IMR-90 (cell line): ENCODE measurements around the gene IRS2. TPM values are rescaled to one million over a fixed set of nuclear protein-coding genes. Genes with fewer than 3 reads are reported as not detected.

Source experiments
- ATAC-seq: fragments of 200-7000 bp; cut with Tn5 transposase; 2 replicates; pipeline ENCODE4 v1.9.1; 2020; ENCODE audit warnings: low read depth, mild to moderate bottlenecking, moderate library complexity
- BruUV-seq: library from RNA; stranded (reverse); fragments of 400-500 nt; replicated peaks from 2 replicates; lab custom pipeline; 2021; lab: Mats Ljungman, UMichigan
- CTCF ChIA-PET: fragments of 300-600 bp; formaldehyde crosslinking; extraction: SDS; loops from one replicate; lab custom pipeline; 2021; ENCODE audit warnings: antibody characterized with exemption; lab: Yijun Ruan, JAX
- POLR2A ChIA-PET: fragments of 300-600 bp; sonication (Branson Sonifier 250); formaldehyde crosslinking; loops from one replicate; lab custom pipeline; 2022; ENCODE audit warnings: antibody characterized with exemption; ENCODE audit not compliant: unreplicated experiment; lab: Charles Lee
- DNase-seq: peaks from one replicate; pipeline ENCODE4 v3.0.0; 2013
- H2AFZ ChIP-seq: replicated peaks from 2 replicates; pipeline ENCODE3; 2013; ENCODE audit warnings: low read length, mild to moderate bottlenecking; ENCODE audit not compliant: poor library complexity
- H2AK5ac ChIP-seq: 2 replicates; pipeline ENCODE4 v1.6.1; 2013; ENCODE audit warnings: low read depth, low read length, inconsistent platforms
- H2AK9ac ChIP-seq: replicated peaks from 2 replicates; pipeline ENCODE3; 2013; ENCODE audit warnings: mild to moderate bottlenecking, low read depth, low read length, moderate library complexity; ENCODE audit not compliant: poor library complexity
- H2BK120ac ChIP-seq: 2 replicates; pipeline ENCODE4 v1.6.1; 2013; ENCODE audit warnings: low read depth, low read length, inconsistent platforms
- H2BK15ac ChIP-seq: 3 replicates; pipeline ENCODE4 v1.6.1; 2013; ENCODE audit warnings: low read depth, low read length, inconsistent platforms
- H2BK20ac ChIP-seq: 2 replicates; pipeline ENCODE4 v1.6.1; 2013; ENCODE audit warnings: low read depth, mild to moderate bottlenecking, inconsistent platforms, low read length, moderate library complexity
- H2BK5ac ChIP-seq: 2 replicates; pipeline ENCODE4 v1.6.1; 2013; ENCODE audit warnings: mild to moderate bottlenecking, low read depth, low read length, inconsistent platforms; ENCODE audit not compliant: poor library complexity, severe bottlenecking
- H3K14ac ChIP-seq: replicated peaks from 2 replicates; pipeline ENCODE4 v1.6.1; 2013; ENCODE audit warnings: low read depth, low read length, inconsistent platforms
- H3K18ac ChIP-seq: 2 replicates; pipeline ENCODE4 v1.6.1; 2013; ENCODE audit warnings: low read depth, low read length, control low read depth
- H3K23ac ChIP-seq: 2 replicates; pipeline ENCODE4 v1.6.1; 2013; ENCODE audit warnings: low read depth, low read length, inconsistent platforms
- H3K27ac ChIP-seq: 2 replicates; pipeline ENCODE4 v1.5.1; 2013; ENCODE audit warnings: mild to moderate bottlenecking, control low read depth, low read length; ENCODE audit not compliant: insufficient read depth
- H3K27me3 ChIP-seq: 2 replicates; pipeline ENCODE4 v1.6.1; 2013; ENCODE audit warnings: low read length; ENCODE audit not compliant: control insufficient read depth, insufficient read depth
- H3K36me3 ChIP-seq: 2 replicates; pipeline ENCODE4 v1.6.1; 2013; ENCODE audit warnings: low read length, mixed read lengths; ENCODE audit not compliant: control insufficient read depth, insufficient read depth
- H3K4ac ChIP-seq: 2 replicates; pipeline ENCODE4 v1.6.1; 2013; ENCODE audit warnings: low read depth, low read length, inconsistent platforms
- H3K4me1 ChIP-seq: 2 replicates; pipeline ENCODE4 v1.6.1; 2013; ENCODE audit warnings: low read length, mixed read lengths; ENCODE audit not compliant: control insufficient read depth, insufficient read depth
- H3K4me2 ChIP-seq: 2 replicates; pipeline ENCODE4 v1.6.1; 2013; ENCODE audit warnings: low read depth, mild to moderate bottlenecking, control low read depth, low read length, moderate library complexity
- H3K4me3 ChIP-seq: 2 replicates; pipeline ENCODE4 v1.5.1; 2013; ENCODE audit warnings: low read depth, mild to moderate bottlenecking, control low read depth, low read length, moderate library complexity; ENCODE audit not compliant: insufficient read depth
- H3K56ac ChIP-seq: 2 replicates; pipeline ENCODE4 v1.6.1; 2013; ENCODE audit warnings: low read length, inconsistent platforms; ENCODE audit not compliant: insufficient read depth; ENCODE audit errors: extremely low read depth
- H3K79me1 ChIP-seq, 2 experiments: 2 replicates each; pipeline ENCODE4 v1.6.1; 2013; ENCODE audit warnings: low read length in 2 of 2, inconsistent platforms in 1 of 2, low read depth in 1 of 2
- H3K9ac ChIP-seq: 2 replicates; pipeline ENCODE4 v1.6.1; 2013; ENCODE audit warnings: low read depth, low read length, control low read depth
- H3K9me1 ChIP-seq: 2 replicates; pipeline ENCODE4 v1.6.1; 2013; ENCODE audit warnings: low read length, inconsistent platforms; ENCODE audit not compliant: insufficient read depth
- H3K9me3 ChIP-seq: 2 replicates; pipeline ENCODE4 v1.6.1; 2013; ENCODE audit warnings: low read length; ENCODE audit not compliant: control insufficient read depth, insufficient read depth
- H4K20me1 ChIP-seq: 2 replicates; pipeline ENCODE4 v1.6.1; 2013; ENCODE audit warnings: low read length, inconsistent platforms; ENCODE audit not compliant: insufficient read depth
- H4K5ac ChIP-seq: 2 replicates; pipeline ENCODE4 v1.6.1; 2013; ENCODE audit warnings: mild to moderate bottlenecking, low read depth, low read length, control low read depth
- H4K8ac ChIP-seq, 2 experiments: 2 replicates each; pipeline ENCODE4 v1.6.1; 2013; ENCODE audit warnings: low read depth in 2 of 2, low read length in 2 of 2, control low read depth in 1 of 2, inconsistent platforms in 1 of 2
- H4K91ac ChIP-seq: 2 replicates; pipeline ENCODE4 v1.6.1; 2013; ENCODE audit warnings: low read depth, low read length, inconsistent platforms; ENCODE audit not compliant: insufficient read depth
- BHLHE40 ChIP-seq: fragments of 150-350 bp; IDR thresholded peaks from 2 replicates; pipeline ENCODE4 v1.6.1; 2016; ENCODE audit warnings: mild to moderate bottlenecking, low read depth, low read length
- CEBPB ChIP-seq: IDR thresholded peaks from 2 replicates; pipeline ENCODE4 v1.6.1; 2012; ENCODE audit warnings: low read depth, low read length, improper control_type of control experiment
- CHD1 ChIP-seq: IDR thresholded peaks from 2 replicates; pipeline ENCODE4 v1.6.1; 2012; ENCODE audit warnings: low read depth, low read length, improper control_type of control experiment
- CTCF ChIP-seq: conservative IDR thresholded peaks from 2 replicates; pipeline ENCODE4 v1.5.1; 2012; ENCODE audit warnings: mild to moderate bottlenecking, low read depth, low read length, improper control_type of control experiment
- FOS ChIP-seq: fragments of 150-350 bp; IDR thresholded peaks from 2 replicates; pipeline ENCODE4 v1.6.1; 2016; ENCODE audit warnings: low read depth, low read length
- MAFK ChIP-seq: IDR thresholded peaks from 2 replicates; pipeline ENCODE4 v1.6.1; 2012; ENCODE audit warnings: low read depth, low read length, improper control_type of control experiment
- MAZ ChIP-seq: IDR thresholded peaks from 2 replicates; pipeline ENCODE4 v1.6.1; 2012; ENCODE audit warnings: low read depth, mild to moderate bottlenecking, low read length, improper control_type of control experiment, moderate library complexity, borderline replicate concordance
- MXI1 ChIP-seq: IDR thresholded peaks from 2 replicates; pipeline ENCODE4 v1.6.1; 2012; ENCODE audit warnings: low read depth, mild to moderate bottlenecking, low read length, moderate library complexity, borderline replicate concordance
- NFE2L2 ChIP-seq: fragments of 150-350 bp; IDR thresholded peaks from 2 replicates; pipeline ENCODE4 v1.6.1; 2016; ENCODE audit warnings: low read depth, mild to moderate bottlenecking, low read length
- POLR2A ChIP-seq: IDR thresholded peaks from 2 replicates; pipeline ENCODE4 v1.6.1; 2012; ENCODE audit warnings: mild to moderate bottlenecking, low read depth, low read length
- RAD21 ChIP-seq: IDR thresholded peaks from 2 replicates; pipeline ENCODE4 v1.6.1; 2012; ENCODE audit warnings: low read length, improper control_type of control experiment
- RFX5 ChIP-seq: IDR thresholded peaks from 2 replicates; pipeline ENCODE4 v1.8.0; 2012; ENCODE audit warnings: low read depth, mild to moderate bottlenecking, low read length, moderate library complexity
- SMC3 ChIP-seq: fragments of 150-350 bp; IDR thresholded peaks from 2 replicates; pipeline ENCODE4 v1.6.1; 2016; ENCODE audit warnings: low read depth, mild to moderate bottlenecking, antibody characterized with exemption, low read length, moderate library complexity
- USF2 ChIP-seq: fragments of 150-350 bp; IDR thresholded peaks from 2 replicates; pipeline ENCODE4 v1.6.1; 2017; ENCODE audit warnings: mild to moderate bottlenecking, antibody characterized with exemption, low read length, low read depth
- WGBS, 2 experiments: methylation state at CpG; one replicate each; pipeline versions ENCODE4 v1.1.5 to v1.1.7; 2013; ENCODE audit warnings: missing lambda C conversion rate in 2 of 2; ENCODE audit not compliant: insufficient read length in 1 of 2; ENCODE audit errors: extremely low coverage in 2 of 2; 5-methylcytosine and 5-hydroxymethylcytosine counted together
- dilution Hi-C: fragments of 300-500 bp; cut with HindIII; formaldehyde crosslinking; loops from one replicate; pipeline ENCODE4 v1.14.3; 2018; ENCODE audit warnings: low sequenced_read_pairs; ENCODE audit not compliant: unreplicated experiment
- in situ Hi-C: fragments of 300-500 bp; cut with MboI; formaldehyde crosslinking; loops from 3 replicates; pipeline ENCODE4 v1.14.3; 2019; ENCODE audit warnings: low sequenced_read_pairs, inconsistent platforms, mixed read lengths
- intact Hi-C: fragments of 100-400 bp; cut with micrococcal nuclease; formaldehyde crosslinking; loops from 2 replicates; pipeline ENCODE4 v1.10.0; 2022
- polyA plus RNA-seq, 3 experiments: library from polyadenylated mRNA; depleted of rRNA; stranded (reverse); fragments of >200 nt; gene quantifications; 2 replicates each; pipeline ENCODE4 v1.2.3, GENCODE V29; 2012; ENCODE audit warnings: low replicate concordance in 1 of 3
- total RNA-seq: library from RNA; depleted of rRNA; stranded (reverse); fragments of >200 nt; gene quantifications from 2 replicates; pipeline ENCODE4 v1.2.3, GENCODE V29; 2012
- TF ChIP-seq, protein P1 (sequence below): fragments of 150-350 bp; IDR thresholded peaks from 2 replicates; pipeline ENCODE4 v1.6.1; 2016; ENCODE audit warnings: low read depth, mild to moderate bottlenecking, low read length, moderate library complexity, borderline replicate concordance

IRS2 gene
- total and polyA plus RNA-seq, 2 of the 4 experiments (the other 2 are of a cell fraction), result 0.36 to 1.4 TPM

- BruUV-seq, result no TSS peak
- no CpG with 5 or more reads among the region's 3 CpGs for WGBS, 2 experiments
- H2AFZ ChIP-seq, result no peak overlapping the region
- POLR2A ChIA-PET, result no interaction called here
- no peak overlapping the region for H3K56ac ChIP-seq
- dilution Hi-C loops, result no loop called here
- H3K27me3 ChIP-seq, result peaks cover 27% of the 10 kb centered on the region
- in situ Hi-C loops, result no loop called here
- intact Hi-C loops, result no loop called here
- DNase-seq, result no peak
- H2BK5ac ChIP-seq, result no peak overlapping the region
- H2BK15ac ChIP-seq, result no peak overlapping the region
- no peak overlapping the region for H3K4ac ChIP-seq
- no peak for ATAC-seq
- CTCF ChIA-PET, result interaction anchor here (0.7 kb wide), 1 partner anchor 9 kb away, joined by 3 read pairs; no protein-coding TSS in a partner anchor
- H2BK120ac ChIP-seq, result no peak overlapping the region
- H3K9ac ChIP-seq, result no peak overlapping the region
- no peak overlapping the region for H2AK9ac ChIP-seq
- no peak overlapping the region for H2BK20ac ChIP-seq
- no peak overlapping the region for H4K5ac ChIP-seq
- H3K18ac ChIP-seq, result no peak overlapping the region
- no peaks in the 10 kb centered on the region for H3K9me1 ChIP-seq
- H3K4me1 ChIP-seq, result no peaks in the 10 kb centered on the region
- no peak for TF ChIP-seq USF2
- TF ChIP-seq BHLHE40, result no peak
- TF ChIP-seq CEBPB, result no peak
- TF ChIP-seq POLR2A, result no peak
- TF ChIP-seq CHD1, result no peak
- no peak for TF ChIP-seq MAZ
- TF ChIP-seq RAD21, result no peak
- TF ChIP-seq, protein P1, sequence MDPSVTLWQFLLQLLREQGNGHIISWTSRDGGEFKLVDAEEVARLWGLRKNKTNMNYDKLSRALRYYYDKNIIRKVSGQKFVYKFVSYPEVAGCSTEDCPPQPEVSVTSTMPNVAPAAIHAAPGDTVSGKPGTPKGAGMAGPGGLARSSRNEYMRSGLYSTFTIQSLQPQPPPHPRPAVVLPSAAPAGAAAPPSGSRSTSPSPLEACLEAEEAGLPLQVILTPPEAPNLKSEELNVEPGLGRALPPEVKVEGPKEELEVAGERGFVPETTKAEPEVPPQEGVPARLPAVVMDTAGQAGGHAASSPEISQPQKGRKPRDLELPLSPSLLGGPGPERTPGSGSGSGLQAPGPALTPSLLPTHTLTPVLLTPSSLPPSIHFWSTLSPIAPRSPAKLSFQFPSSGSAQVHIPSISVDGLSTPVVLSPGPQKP, result no peak
- TF ChIP-seq SMC3, result no peak
- TF ChIP-seq FOS, result no peak
- TF ChIP-seq MAFK, result no peak
- TF ChIP-seq CTCF, result no peak
- TF ChIP-seq RFX5, result no peak
- TF ChIP-seq MXI1, result no peak
- no peak for TF ChIP-seq NFE2L2
- H2AK5ac ChIP-seq, result no peak overlapping the region
- no peaks in the 10 kb centered on the region for H3K79me1 ChIP-seq
- H3K36me3 ChIP-seq, result no peaks in the 10 kb centered on the region
- H4K20me1 ChIP-seq, result no peaks in the 10 kb centered on the region; the same call in 1 of the 2 replicates
- no peak overlapping the region for H3K4me3 ChIP-seq
- H3K27ac ChIP-seq, result no peak overlapping the region
- H3K9me3 ChIP-seq, result no peaks in the 10 kb centered on the region; the same call in 1 of the 2 replicates
- no peak overlapping the region for H3K23ac ChIP-seq
- no peak overlapping the region for H4K8ac ChIP-seq
- no peak overlapping the region for H3K14ac ChIP-seq
- no peak overlapping the region for H3K4me2 ChIP-seq
- no peak overlapping the region for H4K91ac ChIP-seq
These were observed 83.1 kb downstream of the IRS2 start for GRCh38 chr13:109703250-109703649.
